HG03159 (cell line): ENCODE results near the gene SYT2.
"Not testable (repeated sequence)": the region's sequence is repeated elsewhere in the genome, so short reads cannot be mapped to it uniquely, and the experiment has no call there.

Experiments
- ATAC-seq: cut with Tn5 transposase; IDR thresholded peaks from one replicate; pipeline ENCODE4 v1.9.1; 2021; ENCODE audit warnings: mild to moderate bottlenecking, moderate library complexity; ENCODE audit not compliant: unreplicated experiment

The SYT2 gene

DNA sequence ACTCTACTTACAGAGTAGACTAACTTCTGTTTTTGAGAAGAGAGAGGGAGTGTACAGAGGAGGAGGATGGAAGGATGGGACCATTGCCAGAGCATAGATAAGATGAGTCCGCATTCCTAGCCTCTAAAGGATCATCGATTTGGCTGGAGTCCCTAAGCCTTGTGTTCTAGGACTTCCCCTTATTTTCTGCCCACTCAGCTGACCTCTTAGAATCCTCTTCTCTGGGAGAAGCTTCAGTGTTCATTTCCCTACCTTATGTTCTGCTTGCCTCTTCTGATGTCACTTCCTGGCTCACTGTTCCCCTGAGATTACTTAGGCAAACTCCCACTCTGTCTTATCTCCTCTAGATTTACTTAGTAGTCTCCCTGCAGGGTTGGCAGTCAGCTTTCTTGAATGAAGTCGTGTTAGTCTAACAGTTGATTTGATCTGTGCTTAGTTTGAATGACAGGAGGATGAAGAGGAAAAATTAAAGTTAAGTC is 156.7 kb downstream of the SYT2 start:
- ATAC-seq = no peak

DNA sequence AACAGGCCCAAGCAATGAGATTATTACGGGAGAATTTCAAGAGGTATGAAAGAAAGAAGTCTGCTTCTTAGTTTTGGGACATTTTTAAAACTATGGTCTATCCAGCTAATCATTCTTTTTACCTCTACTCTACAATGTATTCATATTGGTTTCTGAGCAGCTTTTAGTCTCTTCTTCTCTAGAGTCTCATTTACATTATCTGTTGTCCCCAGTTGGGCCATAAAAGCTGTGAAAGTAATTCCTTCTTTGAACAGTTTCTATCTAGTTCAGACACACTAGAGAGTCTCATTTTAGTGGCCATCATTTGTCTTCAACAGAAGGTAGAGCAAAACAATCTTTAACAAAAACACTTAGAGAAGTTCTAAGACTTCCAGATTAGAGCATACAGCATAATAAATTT is 157.2 kb downstream of the SYT2 start:
- ATAC-seq = not testable (repeated sequence)

DNA sequence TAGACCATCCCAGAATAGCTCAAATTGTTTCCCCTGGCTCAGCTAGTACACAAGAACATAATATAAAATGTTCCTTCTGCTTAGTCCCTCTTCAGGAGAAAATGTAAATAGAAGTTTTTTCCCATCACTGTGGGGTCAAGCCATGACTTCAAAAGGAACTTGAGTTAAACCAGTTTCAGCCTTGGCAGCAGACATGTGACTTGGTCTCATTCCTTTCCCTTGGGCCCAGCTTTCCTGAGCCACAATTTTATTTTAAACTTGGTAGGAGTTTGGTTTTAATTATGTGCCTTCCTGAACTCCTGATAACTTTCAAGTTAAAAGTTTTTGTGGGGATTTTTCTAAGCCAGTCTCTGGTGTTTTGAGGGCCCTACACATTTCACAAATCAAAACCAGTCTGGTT is 157.6 kb downstream of the SYT2 start:
- ATAC-seq = not testable (repeated sequence)

DNA sequence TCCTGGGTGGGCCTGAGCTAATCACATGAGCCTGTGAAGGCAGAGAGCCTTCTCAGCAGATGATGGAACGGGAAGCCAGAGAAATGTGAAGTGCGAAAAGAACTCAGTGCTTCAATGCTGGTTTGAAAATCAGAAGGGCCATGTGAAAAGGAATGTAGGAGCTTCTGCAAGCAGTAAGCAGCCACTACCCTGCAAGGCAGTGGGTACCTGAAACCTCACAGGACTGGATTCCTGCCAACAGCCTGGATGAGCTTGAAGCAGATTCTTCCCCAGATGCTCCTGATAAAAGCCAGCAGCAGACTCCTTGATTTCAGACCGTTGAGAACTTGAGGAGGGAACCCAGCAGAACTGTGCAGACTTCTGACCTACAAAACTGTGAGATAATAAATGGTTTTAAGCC is 158.6 kb downstream of the SYT2 start:
- ATAC-seq = no peak

DNA sequence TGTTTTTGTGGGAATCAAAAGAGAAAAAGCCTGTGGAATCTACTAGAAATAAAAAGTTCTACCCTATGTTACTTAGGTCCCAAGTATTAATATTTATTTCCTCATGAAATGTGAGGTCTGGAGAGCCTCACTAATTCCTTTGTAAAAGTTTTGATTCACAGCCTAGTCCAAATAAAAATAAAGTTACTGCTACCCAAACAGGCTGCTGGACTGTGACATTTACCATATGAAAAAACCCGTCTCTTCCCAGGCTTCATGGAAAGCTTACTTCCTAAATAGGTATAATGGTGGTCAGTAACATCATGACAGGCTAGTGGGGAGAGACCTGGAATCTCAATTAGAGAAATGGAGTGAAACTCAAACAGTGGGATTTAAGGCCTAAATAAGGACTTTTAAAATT is 160.2 kb downstream of the SYT2 start:
- ATAC-seq = not testable (repeated sequence)

DNA sequence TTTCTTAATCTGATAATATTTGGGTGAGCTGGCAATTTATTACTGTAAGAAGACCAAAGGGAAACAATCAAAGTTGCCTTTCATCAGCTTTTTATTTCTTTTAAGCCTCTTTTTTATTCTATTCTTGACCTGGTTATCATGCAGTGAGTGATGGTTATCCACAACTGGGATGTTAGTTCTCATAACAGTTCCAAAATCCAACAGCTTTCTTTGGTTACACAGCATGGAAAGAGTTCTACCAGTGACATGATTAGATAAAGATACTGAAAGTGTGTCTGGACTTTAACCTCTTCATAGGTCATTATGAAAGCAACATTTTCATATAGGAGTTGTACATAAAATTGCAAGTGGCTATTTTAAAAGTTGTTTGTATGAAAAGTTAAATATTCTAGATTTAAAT is 163.0 kb downstream of the SYT2 start:
- ATAC-seq = no peak

DNA sequence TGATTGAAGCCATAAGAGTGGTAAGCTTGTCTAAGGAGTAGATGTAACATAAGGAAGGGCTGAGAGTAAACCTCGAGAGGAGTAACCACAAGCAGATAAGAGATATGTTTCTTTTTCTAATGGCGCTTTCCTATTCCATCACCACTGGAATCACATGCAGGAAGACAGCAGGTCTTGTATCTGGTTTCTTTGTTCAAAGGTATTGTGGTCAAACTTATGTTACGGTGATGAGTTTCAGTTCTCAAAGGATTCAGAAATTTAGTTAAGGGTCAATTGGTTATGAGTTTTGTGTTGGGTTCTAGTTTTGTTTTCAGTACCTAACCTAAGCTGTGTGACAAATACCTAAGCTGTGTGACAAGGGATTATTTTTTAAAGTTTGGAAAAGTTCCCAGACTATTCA is 163.5 kb downstream of the SYT2 start:
- ATAC-seq = peak; percentile 87

DNA sequence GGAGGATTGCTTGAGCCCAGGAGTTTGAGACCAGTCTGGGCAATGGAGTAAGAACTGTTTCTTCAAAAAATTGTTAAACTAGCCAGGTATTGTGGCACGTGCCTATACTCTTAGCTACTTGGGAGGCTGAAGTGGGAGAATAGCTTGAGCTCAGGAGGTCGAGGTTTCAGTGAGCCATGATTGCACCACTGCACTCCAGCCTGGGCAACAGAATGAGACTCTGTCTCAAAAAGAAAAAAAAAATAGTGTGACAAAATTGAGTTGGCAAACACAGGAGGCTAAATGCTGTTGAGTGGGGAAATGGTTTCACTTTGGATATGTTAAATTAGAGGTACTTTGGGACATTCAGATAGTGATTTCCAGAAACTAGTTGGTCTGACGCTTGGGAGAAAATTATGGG is 163.9 kb downstream of the SYT2 start:
- not testable (repeated sequence) for ATAC-seq

DNA sequence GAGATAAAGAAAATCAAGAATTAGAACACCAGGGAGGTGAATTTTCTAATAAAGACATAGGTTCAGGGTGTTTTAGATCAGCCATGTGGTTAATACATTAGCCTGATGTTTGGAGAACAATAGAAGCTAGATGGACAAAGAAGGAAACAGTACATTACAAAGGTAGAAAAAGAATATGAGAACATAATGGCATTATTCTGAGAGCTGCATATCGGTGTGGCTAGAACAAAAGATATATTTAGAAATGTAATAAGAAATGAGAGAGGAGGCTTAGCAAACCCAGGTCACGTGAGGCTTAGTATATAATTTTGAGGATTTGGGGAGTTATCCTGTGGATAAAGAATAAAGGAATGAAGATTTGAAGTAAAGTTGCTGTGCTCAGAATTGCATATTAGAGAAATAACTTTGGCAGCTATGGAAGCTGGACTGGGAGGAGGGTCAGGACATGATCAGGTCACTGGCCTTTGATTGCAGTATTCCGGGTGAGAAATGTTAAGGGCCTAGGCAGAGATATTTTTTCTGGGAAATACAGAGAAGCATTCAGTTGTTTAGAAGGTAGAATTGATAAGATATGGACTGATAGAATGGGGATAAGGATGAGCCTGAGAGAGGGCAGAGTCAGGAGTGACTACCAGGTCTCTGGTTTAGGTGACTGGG is 164.5 kb downstream of the SYT2 start:
- ATAC-seq = not testable (repeated sequence)

DNA sequence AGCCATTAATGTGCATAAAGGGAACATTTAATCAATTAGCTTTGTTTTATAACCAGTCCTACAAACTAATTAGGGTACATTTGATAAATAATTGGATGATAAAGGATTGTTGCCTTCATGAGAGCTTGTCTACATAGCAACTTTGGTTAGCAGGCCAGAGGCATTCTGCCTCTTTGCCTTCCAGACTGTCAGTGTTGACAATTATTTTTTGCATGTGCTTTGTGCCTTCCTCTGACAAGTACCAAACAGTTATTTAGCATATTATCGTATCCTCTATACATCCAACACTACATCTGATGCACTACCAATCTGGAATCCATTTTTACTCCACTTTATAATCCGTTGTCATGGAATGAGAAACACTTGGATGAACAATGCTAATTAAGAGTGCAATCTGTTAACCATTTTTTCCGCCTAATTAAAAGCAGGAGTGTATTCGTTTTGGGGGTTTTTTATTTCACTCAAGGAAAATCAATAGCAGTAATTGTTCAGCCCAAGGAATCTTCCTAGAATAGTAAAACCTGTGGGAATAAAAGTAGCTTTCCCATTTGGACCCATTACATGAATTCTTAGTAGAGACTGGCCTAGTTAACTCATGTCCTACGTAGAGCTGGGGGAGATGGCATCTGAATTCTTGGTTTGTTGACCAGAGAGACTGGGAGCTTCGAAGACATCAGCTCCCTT is 165.3 kb downstream of the SYT2 start:
- not testable (repeated sequence) for ATAC-seq

DNA sequence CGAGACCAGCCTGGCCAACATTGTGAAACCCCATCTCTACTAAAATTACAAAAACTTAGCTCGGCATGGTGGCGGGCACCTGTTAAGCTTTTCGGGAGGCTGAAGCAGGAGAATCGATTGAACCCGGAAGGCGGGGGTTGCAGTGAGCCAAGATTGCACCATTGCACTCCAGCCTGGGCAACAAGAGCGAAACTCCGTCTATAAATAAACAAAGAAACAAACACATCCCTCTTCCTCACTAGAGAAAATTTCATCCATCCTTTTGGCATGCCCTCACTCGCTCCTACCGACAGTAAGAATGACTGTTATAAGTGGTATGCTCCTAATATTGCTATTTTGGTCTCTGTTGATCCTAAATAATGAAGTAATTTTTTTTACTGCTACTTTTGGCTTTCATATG is 166.7 kb downstream of the SYT2 start:
- not testable (repeated sequence) for ATAC-seq

DNA sequence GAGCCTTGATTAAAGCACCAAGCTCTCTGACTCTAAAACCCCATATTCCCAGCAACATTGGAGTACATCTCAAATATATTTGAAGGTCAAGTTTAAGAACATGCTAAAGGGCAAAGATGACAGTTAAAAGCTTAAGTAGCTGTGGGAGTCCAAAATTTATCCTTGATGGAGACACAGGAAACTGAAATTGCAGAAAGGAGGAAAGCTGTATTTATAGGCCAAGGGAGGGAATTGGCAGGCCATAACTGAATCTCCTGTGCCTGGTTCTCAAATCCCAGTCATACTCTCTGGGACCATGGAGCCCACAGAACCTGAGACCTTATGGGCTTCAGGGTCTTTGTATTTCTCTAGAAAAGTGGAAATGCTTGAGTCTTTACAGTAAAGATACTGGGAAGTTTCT is 167.8 kb downstream of the SYT2 start:
- not testable (repeated sequence) for ATAC-seq

DNA sequence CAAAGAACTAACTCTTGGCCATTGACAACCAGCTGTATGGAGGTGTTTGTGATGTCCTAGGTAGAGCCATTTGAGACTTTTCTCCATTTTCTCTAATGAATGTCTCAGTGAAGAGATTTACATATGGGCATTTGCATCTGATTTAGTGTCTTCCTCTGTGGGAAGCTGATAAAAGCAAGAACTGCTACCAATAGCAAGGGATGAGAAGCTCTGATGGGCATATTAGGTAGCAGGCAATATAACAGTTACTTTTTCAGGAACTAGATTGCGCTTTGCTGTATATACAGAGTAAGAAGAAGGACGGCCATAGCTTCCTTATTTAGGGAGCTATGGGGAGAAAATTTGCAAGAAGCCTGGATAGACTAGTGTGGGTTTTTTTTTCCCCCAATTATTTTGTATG is 169.4 kb downstream of the SYT2 start:
- ATAC-seq = not testable (repeated sequence)
